Lung microvascular endothelial cell (primary cell): ENCODE data around the gene ZNF566. TPM values are rescaled to one million over a fixed set of nuclear protein-coding genes. Genes with fewer than 3 reads are reported as not detected.

Source experiments
- DNase-seq, 2 donors: peaks; one replicate each; pipeline versions ENCODE4 v3.0.0 to v3.0.0-alpha.2; 2010; ENCODE audit warnings: low read depth in 2 of 2
- total RNA-seq: library from RNA; depleted of rRNA; stranded (reverse); fragments of >200 nt; gene quantifications from 2 replicates; pipeline ENCODE4 v1.2.1, GENCODE V29; 2014

ZNF566 gene
- total RNA-seq, 1 donor from 2014 or later = 9.7 TPM

DNA sequence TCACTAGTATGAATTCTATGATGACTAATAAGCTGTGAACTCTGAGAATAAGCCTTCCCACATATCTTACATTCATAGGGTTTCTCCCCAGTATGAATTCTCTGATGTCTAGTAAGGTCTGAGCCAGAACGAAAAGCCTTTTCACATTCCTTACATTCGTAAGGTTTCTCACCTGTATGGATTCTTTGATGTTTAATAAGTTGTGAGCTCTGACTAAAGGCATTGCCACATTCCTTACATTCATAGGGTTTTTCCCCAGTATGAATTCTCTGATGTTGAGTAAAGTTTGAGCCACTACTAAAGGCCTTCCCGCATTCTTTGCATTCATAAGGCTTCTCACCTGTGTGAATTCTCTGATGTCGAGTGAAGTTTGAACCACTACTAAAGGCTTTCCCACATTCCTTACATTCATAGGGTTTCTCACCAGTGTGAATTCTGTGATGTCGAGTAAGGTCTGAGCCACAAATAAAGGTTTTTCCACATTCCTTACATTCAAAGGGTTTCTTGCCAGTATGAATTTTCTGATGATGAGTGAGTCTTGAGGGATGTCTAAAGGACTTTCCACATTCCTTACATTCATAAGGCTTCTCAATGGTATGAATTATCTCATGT, 40.2 kb downstream of the ZNF566 start:
- no peak for DNase-seq

DNA sequence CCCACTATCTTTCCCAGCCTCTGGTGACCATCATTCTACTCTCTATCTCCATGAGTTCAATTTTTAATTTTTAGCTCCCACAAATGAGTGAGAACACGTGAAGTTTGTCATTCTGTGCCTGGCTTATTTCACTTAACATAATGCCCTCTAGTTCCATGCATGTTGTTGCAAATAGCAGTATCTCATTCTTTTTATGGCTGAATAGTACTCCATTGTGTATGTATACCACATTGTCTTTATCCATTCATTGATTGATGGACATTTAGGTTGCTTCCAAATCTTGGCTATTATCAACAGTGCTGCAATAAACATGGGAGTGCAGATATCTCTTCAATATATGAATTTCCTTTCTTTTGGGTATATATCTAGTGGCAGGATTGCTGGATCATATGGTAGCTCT, 48.0 kb downstream of the ZNF566 start:
- DNase-seq = no peak

DNA sequence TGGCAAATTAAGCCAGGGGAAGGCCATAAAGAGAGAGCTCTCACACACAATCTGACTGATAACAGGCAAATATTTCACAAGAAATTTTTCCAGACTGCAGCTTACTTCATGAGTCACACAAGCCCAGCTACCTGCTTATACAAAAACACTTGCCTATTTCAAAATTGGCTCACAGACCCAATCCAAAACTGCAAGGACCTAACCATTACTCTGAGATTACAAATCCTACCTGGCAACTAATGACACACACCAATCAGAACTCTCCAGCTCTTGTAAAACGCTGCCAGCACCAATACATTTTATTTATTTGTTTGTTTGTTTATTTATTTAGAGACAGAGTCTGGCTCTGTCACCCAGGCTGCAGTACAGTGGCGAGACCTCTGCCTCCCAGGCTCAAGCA, 52.8 kb downstream of the ZNF566 start:
- DNase-seq = peak; percentile 8 to 22

DNA sequence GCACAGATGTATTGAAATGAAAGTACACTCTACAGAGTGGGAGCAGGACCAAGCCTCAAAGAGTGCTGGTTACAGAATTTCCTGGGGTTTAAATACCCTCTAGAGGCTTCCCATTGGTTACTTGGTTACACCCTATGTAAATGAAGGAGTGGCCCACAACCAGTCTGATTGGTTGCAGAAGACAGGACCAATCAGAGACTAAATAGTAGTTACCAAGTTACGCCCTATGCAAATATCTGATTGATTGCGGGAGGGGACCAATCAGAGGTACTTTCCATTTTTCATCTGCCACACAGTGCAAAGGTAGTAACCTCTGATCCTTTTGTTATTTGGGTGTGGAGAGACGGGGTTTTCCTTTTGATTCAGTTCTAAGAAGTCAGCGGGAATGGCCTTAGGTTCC, 65.4 kb downstream of the ZNF566 start:
- DNase-seq = no peak

DNA sequence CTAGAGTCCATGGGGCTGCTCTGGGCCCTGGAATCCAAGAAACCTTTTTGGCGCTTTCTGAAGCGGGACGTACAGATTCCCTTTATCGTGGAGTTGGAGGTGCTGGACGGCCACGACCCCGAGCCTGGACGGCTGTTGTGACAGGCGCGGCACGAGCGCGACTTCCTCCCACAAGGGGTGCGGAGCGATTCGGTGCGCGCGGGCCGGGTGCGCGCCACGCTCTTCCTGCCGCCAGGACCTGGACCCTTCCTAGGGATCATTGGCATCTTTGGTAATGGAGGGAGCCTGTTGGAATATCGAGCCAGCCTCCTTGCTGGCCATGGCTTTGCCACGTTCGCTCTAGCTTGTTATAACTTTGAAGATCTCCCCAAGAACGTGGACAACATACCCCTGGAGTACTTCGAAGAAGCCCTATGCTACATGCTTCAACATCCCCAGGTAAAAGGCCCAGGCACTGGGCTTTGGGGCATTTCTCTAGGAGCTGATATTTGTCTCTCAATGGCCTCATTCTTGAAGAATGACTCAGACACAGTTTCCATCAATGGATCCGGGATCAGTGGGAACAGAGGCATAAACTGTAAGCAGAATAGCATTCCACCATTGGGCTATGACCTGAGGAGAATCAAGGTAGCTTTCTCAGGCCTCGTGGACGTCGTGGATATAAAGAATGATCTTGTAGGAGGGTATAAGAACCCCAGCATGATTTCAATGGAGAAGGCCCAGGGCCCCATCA, 67.4 kb downstream of the ZNF566 start:
- no peak for DNase-seq

DNA sequence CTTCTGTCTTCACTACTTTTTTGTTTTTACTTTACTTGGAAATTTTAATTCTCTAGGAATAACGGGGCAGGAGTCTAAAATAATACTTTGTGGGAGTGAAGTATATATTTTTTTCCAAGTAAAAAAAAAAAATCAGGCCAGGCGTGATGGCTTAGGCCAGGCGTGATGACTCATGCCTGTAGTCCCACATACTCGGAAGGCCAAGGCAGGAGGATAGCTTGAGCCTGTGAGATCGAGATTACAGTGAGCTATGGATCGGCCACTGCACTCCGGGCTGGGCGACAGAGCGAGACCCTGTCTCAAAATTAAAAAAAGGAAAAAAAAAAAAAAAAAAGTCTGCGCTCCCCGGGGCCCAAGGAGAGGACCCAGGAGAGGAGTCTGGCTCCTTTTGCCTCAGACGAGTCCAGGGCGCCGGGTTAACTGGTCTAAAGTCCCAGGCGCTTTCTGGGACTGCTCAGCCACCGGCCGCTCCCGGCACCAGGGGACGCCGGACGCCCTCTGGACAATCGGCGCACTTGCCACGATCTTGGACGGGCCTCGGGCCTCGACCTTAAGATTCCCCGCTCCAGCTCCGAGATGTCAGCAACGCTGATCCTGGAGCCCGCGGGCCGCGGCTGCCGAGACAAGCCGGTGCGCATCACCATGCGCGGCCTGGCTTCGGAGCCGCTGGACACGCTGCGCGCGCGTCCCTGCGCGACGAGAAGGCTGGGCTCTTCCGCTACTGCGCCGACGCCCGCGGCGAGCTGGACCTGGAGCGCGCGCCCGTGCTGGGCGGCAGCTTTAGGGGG, 68.2 kb downstream of the ZNF566 start:
- DNase-seq = peak; percentile 21 to 58

DNA sequence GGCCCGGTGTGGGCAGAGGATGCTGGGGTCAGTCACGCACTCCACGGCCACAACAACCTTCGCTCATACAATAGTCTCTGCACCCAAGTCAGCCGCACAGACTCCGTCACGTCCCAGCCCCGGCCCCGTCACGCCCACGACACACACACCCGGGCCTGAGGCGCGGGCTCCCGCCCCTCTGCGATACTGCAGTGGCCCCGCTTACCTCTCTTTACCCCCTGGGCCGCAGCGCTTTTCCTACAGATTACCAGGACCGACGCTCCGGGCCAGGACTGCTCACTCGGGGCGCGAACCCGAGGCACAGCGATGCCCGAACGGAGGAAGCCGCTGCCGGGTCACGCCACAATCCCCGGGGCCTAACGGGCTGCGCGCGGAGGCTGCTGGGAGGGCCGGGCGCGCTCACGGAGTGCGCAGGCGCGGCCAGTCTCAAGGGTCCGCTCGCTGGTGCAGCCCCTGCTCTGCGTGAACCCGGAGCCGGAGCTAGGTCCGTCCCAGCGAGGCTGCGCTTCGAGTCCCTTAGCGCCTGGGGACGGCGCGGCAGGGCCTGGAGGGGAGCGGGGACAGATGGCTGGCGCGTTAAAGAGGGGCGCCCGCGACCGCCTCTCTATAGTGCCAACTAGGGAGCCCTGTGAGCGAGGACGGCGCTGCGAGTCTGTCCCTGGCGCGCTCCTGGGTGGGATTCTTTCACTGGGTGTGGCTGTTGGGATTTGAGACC, 70.9 kb downstream of the ZNF566 start, which contains the start of gene ZFP82:
Gene ZFP82 (minus strand): TSS at position 358 of the 715 bp plus-strand sequence. CDS start 8,855 bp downstream, outside the sequence.
- peak; percentile 84 to 91 for DNase-seq

DNA sequence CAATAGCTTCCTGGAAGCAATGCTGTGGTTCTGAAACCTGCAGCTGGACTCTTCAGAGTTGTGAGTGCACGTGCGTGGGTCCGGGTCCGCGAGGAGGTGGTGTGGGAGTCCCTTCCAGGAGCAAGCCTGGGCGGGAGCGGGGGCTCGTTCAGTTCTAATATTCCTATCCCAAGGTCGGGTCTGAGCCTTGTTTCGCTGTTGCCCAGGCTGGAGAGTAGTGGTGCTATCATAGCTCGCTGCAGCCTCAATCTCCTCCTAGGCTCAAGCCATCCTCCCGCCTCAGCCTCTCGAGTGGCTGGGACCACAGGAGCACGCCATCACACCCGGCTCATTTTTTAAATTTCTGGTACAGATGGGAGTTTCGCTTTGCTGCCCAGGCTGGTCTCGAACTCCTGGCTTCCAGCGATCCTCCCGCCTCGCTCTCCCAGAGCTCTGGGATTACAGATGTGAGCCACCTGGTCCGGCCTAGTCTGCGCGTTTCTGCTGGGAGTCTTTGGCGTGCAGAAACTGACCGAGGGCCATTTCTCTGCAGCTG, 71.5 kb downstream of the ZNF566 start:
- no peak for DNase-seq

DNA sequence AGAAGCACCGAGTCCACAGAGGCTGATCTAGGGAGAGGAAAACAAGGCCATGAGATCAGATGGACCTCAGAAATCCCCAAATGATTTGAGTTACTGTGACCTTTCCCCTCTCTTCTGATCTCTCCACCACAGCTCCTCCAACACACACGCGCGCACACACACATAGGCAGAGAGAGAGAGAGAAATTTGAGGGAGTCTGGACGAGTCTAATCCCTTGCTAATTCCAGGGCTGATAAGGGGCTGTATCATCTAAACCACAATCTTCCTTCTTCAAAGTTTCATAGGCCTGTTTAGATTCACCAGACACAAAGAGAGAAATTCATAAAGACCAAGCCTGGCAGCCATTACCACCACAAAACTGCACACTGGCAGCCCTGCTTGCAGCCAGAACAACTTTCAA, 79.5 kb downstream of the ZNF566 start:
- no peak for DNase-seq

DNA sequence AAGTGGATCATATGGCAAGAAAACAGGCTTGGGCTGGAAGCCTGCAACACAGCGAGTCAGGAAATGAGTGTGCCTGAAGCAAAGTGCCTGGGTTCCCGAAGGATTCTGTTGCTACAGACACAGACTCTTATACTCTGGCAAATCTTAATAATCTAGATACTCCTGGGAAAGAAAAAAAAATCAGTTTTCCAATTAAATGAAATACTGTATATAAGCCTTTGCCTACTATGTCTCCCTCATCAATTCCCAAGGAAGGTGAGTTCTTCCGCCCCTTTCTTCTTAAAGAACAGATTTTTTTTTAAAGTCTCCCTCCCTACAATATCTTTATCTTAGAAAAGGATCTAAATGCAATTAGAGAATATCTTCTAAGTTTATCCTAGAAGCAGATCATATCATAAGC, 81.3 kb downstream of the ZNF566 start:
- DNase-seq = no peak

DNA sequence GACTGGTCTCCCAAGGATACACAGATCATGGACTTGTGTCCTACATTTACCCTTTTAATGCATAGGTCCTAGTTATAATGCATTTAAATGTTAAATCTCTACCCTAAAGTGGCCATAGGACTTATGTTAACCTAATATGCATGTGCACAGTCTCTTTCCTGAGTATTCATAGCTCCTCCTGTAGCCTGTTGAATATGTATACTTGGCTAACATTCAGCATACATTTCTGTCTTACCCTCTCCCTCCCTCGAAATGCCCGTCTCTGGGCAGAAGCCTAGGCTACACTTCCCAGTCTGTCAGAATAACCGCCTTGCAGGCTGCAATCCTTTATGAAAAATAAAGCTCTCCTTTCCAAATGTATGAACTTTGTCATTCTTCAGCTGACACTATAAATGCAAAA, 84.9 kb downstream of the ZNF566 start:
- DNase-seq = no peak

DNA sequence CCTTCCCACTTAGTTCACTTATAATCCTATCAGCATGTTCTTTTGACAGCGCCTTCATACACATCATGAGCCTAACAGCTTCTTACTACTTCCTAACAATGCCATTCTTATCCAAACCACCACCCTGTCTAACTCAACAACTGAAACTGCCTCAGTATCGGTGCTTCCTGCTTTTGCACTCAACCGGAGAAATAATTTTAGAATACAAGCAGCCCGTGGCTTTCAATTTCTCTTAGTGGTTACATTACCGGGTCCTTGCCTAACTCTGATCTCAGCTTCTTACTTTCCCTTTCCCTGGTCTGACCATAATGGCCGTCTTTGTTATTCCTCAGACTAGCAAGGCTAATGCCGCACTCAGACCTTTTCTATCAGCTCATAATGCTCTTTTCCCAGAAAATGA, 87.9 kb downstream of the ZNF566 start:
- no peak for DNase-seq

DNA sequence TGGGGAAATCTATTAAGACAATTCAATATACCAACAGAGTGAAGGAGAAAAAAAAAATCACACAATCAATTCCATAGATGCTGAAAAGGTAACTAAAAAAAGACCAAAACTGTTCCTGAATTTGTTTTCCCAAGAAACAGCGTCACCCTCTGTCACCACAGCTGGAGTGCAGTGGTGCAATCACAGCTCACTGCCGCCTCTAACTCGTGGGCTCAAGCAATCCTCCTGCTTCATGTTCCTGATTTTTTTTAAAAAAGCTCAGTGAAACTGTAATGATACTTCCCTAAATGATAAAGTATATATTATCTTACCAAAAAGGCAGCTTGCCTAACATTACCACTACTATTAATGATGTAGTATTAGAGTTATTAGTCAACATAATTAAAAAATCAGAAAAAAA, 90.8 kb downstream of the ZNF566 start:
- DNase-seq = no peak

Other genes with a start within 250 kb of the ZNF566 start
- 2.6 and 4.0 TPM in 2 replicates for gene ZFP14, start 110.4 kb downstream of the ZNF566 start, total RNA-seq
- gene ZFP82, start 70.9 kb downstream of the ZNF566 start, total RNA-seq = 2.2 and 4.8 TPM in 2 replicates
- 10.0 and 10.9 TPM in 2 replicates for gene ZNF260, start 38.7 kb upstream of the ZNF566 start, total RNA-seq
- gene ZNF529, start 83.7 kb upstream of the ZNF566 start, total RNA-seq = 3.5 and 6.0 TPM in 2 replicates
- gene ZNF382, start 115.8 kb upstream of the ZNF566 start, total RNA-seq = 2.2 and 4.6 TPM in 2 replicates
- 5.2 and 9.1 TPM in 2 replicates for gene ZNF461, start 177.3 kb upstream of the ZNF566 start, total RNA-seq
- gene ZNF567, start 198.1 kb upstream of the ZNF566 start, total RNA-seq = 3.7 and 5.0 TPM in 2 replicates